Lung microvascular endothelial cell (primary cell): ENCODE measurements around the gene CACNA2D2. TPM values are rescaled to one million over a fixed set of nuclear protein-coding genes. Genes with fewer than 3 reads are reported as not detected.
A peak's percentile ranks its signal among the peaks of the same experiment; 100 is the strongest.

Experiments
- DNase-seq, 2 donors: peaks; one replicate each; pipeline versions ENCODE4 v3.0.0 to v3.0.0-alpha.2; 2010; ENCODE audit warnings: low read depth in 2 of 2
- total RNA-seq: library from RNA; depleted of rRNA; stranded (reverse); fragments of >200 nt; gene quantifications from 2 replicates; pipeline ENCODE4 v1.2.1, GENCODE V29; 2014

The CACNA2D2 gene
- under 0.01 TPM in 1 of 2 replicates, not detected in the other for total RNA-seq

DNA sequence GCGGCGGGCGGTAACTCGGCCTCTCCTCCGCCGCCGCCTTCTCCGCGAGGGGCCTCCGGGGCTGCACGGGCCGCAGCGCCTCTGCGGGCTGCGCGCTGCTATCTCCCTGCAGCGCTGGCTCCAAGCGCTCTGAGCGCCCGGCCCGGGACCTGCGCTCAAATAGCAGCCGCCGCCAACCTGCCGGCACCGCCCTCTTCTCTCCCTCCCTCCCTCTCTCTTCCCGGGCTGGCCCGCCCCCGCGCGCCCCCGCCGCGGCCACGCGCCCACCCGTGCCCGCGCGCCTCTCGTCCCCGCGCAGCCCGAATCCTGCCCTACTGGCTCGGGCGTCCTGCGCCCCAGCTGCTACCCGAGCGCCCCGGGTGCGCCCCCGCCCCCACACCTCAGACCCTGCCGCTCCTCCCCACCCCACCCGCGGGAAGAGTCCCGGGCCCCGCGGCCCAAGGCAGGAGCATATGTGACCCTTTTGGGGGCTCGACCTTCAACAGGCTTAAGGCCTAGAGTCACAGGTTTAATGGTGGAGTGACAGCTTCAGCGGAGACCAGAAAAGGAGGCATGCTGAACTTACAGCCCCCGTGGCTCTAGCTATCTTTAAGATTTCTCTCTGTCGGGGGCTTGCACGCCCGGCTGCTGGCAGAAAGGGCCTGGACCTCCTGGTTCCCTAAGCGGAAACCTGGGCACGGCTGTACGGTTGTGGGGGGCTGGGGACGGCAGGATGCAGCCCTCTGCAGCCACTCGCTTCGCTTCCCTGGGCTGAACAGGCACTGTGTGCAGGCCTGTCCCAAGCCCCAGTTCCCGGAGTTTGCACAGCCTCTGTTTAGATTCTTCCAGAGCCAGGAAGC, at the start of gene CACNA2D2:
TSS of gene CACNA2D2 (minus strand) at position 131 of the 839 bp plus-strand sequence. CDS start 211 bp downstream, outside the sequence.
- DNase-seq: peak in 1 of 2 donors; percentile 50

DNA sequence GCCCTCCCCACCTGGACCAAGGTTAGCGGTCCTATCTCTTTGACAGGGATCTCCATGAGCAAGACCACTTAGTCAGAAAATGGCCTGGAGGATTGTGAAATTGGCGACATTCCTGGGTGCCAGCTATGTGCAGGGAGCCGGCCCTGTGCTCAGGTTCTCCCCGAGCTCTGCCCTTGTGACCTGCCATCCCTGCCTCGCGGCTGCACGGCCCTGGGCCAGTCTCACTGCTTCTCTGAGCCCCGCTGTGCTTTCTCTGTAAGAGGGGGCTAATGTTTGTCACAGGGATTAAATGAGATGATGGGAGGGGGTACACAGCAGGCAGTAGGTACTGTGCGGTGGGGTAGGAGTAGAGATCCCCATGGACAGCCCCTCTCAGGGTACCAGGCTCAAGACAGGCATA, 49.2 kb upstream of the CACNA2D2 start:
- DNase-seq: no peak

- no peak for DNase-seq
Measured at GRCh38 chr3:50551681-50552435, 48.4 kb upstream of the CACNA2D2 start.

GRCh38 chr3:50551054-50551659, 47.7 kb upstream of the CACNA2D2 start:
- no peak for DNase-seq

DNA sequence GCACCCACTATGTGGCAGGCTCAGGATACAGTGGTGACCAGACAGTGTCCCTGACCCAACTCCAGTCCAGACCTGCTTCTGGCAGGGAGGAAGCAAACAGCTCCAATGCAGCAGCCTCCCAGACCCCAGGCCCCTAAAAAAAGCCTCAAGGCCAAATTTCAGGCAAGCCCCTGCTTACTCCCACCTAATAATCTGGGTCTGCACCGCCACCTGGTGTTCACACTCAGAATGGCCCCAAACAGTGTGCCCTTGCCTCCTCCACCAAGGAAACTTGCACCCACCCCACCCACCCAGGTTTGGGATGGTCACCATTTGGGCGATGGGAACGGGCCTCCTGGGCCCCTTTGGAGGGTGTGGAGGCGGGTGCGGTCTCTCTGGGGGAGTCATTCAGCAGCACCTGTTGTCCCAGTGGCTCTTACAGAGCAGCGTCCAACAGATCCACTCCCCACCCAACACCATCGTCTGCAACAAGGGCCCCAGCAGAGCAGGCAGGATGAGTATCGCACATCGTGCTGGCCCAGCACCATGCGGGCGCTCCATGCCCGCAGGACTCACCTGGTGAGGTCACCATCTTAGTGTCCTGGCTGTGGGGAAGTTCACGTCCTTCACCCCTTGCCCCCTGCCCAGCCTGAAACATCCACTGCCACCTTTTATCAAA, 46.8 kb upstream of the CACNA2D2 start:
- peak; percentile 41 to 51 for DNase-seq

- DNase-seq: no peak
Measured at GRCh38 chr3:50549226-50549625, 45.8 kb upstream of the CACNA2D2 start.

GRCh38 chr3:50545781-50546180, 42.3 kb upstream of the CACNA2D2 start:
- no peak for DNase-seq

DNA sequence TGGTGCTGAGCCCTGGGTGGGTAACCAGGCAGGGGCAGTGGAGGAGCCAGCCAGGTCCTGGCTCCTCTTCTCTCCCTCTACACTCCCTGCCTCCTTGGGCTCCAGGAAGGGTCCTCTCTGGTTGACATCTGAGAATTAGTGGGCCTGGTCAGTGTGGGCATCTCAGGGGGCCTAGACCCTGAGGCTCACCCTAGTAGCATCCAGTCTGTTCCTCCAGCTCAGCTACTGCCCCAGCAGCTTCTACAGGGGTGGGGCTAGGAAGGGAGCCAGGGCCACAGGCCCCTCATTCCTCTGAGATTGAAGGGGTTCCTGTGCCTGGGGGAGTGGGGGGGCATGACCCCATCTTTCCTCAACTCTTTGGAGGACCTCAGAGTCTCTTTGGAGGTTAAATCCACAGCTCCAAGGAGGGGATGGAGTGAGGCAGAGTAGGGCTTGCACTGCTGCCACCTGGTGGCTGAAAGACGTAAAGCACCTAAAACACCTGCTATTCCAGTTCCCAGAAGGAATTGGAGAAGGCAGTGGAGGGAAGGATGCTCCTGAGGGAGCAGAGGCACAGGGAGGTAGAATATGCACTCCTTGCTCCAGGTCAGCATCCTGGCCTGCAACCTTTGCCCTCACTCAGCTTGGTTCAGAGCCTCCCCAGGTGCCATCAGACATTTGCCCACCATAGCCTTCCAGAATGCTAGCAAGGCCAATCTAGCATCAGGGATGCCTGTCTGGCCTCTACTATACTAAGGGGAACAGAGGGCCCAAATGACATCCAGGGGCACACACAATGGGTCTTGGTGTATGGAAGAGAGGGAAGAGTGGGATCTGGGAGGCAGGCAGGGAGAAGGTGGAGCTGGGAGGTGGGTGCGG, 39.0 kb upstream of the CACNA2D2 start:
- DNase-seq: peak; percentile 55 to 63

GRCh38 chr3:50539356-50540286, 36.2 kb upstream of the CACNA2D2 start:
- no peak for DNase-seq

DNA sequence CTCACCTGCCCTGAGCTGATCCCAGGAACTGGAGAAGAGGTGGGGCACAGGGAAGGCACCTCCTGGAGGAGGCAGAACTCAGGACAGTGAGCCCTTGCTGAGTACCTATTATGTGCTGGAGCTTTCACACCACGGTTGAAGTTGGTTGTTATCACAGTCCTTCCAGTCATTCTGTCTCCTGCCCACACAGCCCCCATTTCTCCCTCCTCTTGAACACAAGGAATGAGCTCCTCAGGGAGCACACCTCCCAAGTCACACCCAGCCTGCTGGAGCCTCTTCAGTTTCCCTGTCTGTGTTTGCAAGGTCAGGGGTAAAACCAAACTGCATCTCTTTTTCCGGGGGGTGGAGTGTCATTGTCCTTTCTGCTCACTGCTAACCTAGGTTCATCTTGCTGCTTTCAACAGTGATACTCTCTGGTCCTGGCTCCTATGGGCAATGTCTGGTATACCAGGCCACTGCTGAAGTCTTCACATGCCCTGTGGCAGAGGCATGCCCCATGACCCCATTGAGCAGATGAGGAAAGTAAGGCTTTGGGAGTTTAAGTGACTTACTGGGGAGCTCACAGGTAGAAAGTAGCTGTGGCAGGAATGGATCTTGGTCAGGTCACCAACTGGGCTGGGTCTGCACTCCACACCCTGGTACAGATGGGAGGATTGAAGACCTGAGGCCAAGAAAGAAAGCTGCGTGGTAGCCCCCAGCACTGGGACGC, 34.1 kb upstream of the CACNA2D2 start:
- DNase-seq: no peak

- no peak for DNase-seq
Measured at GRCh38 chr3:50536471-50537180, 33.2 kb upstream of the CACNA2D2 start.

DNA sequence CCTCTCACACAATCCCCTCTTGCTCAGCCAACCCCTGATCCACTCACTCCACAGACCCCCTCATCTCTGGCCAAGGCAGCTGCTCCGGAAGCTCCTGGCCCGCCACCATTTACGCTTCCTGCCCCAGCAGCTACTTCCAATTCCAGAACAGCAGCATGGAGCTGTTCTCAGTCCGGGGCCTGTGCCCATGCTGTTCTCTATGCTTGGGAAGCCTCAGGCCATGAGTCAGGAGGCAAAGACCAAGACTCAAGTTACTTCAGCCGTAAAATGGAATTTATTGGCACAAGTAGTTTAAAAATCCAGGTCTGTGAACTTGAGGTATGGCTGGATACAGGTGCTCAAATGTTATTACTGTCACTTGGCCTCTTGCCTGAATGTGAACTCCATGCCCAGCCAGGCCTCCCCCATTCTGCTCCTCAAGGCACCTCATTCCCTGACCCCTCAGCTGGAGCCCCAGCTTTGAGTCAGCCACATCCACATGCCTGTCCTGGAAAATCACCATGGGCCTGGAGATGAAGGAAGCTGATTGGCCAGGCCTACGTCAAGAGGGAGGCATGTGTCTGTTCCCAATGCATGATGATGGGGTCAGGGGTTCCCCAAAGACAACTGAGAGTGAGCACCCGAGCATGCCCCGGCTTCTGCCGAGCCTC, 31.4 kb upstream of the CACNA2D2 start:
- DNase-seq: no peak

- DNase-seq: no peak
Measured at GRCh38 chr3:50533807-50534461, 30.5 kb upstream of the CACNA2D2 start.

GRCh38 chr3:50533316-50533715, 29.9 kb upstream of the CACNA2D2 start:
- no peak for DNase-seq

GRCh38 chr3:50532062-50532705, 28.8 kb upstream of the CACNA2D2 start:
- no peak for DNase-seq

DNA sequence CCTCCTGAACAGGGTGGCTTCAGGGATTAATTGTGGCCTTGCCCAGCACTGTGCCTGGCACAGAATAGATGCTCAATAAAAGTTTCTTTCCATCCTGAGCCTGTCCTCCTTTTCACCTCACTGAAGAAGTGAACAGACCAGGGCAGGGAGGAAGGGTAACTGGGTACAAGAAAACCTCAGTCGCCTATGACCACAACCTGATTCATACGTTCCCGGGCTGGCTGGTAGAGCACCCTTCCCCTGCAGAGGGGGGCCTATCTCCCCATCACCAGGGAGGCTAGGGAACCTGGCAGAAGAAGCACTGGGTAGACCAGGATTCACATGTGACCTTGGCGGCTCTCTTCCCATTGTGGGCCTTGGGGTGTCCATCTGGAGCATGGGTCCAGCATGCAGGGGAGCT, 27.8 kb upstream of the CACNA2D2 start:
- DNase-seq: no peak
